NCI-H146 (cell line): ENCODE data around the gene ATP8B1.
"Not testable (repeated sequence)": the region's sequence is repeated elsewhere in the genome, so short reads cannot be mapped to it uniquely, and the experiment has no call there.

Experiments
- DNase-seq: peaks from one replicate; lab custom pipeline; 2025; lab: John Stamatoyannopoulos, UW

ATP8B1 gene

DNA sequence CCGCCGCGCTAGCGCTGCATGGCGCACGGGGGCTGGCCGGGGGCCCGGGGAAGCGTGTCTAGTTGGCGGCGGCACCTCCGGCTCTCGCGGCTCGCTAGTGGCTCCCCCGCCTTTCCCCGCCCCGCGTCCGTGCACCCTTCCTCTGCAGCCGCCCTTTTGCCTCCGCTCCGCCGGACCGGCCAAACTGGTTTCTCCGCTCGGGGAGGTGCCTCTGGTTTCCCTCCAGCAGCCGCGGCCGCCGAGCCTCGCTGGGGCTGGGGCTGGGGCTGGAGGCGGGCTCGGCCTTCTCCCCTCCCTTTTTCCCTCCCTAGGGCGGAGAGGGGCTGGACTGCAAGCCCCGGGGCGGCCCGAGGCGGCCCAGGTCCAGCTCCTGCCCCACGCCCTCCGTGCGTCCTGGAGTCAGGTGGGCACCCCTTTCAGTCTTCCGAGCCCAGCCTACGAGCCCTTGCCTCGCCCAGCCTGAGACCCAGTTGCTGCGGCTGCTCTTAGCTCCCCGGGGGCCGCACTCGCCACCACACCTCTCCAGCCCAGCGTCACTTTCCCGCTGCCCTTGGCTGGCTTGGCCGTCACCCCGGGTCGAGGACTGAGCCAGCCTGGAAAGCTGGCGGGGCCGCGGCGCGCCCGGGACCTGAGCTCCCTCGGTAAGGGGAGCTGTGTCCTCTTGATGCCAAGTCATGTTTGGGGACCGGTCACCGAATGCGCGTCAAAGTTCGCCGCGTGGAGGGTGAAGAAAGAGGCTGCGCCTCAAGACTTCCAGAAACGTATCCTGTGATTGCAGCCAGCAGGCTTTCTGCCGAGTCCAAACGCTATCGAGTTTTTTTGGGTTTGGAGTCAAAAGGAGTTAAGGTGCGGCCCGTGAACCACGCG lies at the start of gene ATP8B1:
Gene ATP8B1, minus strand, starts transcription at position 213 of the 867 bp plus-strand sequence. CDS start 71,508 bp downstream, outside the sequence.
- DNase-seq: peak; percentile 98

GRCh38 chr18:57850063-57850462 lies 46.9 kb upstream of the ATP8B1 start:
- DNase-seq: no peak

DNA sequence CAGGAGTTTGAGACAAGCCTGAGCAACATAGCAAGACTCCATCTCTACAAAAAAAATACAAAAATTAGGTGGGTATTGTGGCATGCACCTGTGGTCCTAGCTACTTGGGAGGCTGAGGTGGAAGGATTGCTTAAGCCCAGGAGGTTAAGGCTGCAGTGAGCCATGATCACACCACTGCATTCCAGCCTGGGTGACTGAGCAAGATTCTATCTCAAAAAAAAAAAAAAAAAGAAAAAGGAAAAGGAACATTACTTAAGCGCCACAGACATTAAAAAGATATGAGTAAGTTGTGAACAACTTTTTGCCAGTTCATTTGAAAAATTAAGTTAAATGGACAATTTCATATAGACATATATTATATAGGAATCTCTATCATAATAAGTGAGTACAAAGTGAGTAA lies 45.3 kb upstream of the ATP8B1 start:
- DNase-seq: not testable (repeated sequence)

GRCh38 chr18:57847431-57847830 lies 44.3 kb upstream of the ATP8B1 start:
- not testable (repeated sequence) for DNase-seq

- peak; percentile 79 for DNase-seq
Observed at GRCh38 chr18:57846258-57846657, 43.1 kb upstream of the ATP8B1 start.

- DNase-seq: no peak
Observed at GRCh38 chr18:57845605-57846074, 42.5 kb upstream of the ATP8B1 start.

DNA sequence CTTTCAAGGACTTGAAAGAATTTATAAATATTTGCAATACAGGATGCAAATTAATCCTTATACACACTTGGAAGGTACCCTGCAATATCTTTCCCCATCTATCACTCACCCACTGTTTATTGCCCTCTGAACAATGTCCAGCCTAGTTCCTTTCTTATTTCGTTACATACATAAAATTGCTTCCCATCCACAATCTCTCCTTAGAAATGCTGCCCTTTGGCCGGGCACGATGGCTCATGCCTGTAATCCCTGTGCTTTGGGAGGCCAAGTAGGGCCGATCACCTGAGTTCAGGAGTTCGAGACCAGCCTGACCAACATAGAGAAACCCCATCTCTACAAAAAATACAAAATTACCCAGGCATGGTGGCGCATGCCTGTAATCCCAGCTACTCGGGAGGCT lies 41.2 kb upstream of the ATP8B1 start:
- no peak for DNase-seq

GRCh38 chr18:57843386-57843785 lies 40.3 kb upstream of the ATP8B1 start:
- peak; percentile 83 for DNase-seq

DNA sequence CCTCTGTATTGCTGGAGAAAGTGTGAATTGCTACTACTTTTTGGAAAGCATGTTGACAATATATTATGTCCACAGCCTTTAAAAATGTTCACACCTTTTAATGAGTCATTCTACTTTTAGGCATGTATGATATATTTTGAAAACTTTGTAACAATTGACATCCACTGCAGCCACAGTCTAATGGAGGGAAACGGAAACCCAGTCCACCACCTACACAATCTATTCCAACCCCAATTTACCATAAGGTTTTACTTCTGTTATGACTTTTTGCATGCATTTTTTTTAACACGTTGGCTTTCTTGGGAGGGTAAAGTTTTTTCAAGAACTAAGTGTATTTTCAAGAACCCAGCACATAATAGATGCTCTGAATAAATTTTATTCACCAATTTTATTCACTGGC lies 38.5 kb upstream of the ATP8B1 start:
- DNase-seq: no peak

DNA sequence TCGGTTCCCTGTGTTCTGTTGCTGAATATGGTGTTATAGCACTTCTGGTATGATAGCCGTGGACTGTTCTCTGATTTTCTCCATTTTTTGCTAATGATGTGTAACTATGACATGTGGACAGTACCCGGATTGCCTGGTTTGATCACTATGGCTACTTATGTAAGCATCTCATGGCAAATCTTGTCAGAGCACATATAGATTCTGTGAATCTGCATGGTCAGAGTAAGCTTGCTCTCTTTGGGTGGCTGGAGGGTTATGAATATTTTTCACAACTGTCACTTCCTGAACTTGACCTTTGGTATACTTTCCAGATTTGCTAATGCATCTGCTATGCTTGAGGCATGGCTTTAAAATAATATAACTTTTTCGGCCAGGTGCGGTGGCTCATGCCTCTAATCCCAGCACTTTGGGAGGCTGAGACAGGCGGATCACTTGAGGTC lies 36.8 kb upstream of the ATP8B1 start:
- no peak for DNase-seq

DNA sequence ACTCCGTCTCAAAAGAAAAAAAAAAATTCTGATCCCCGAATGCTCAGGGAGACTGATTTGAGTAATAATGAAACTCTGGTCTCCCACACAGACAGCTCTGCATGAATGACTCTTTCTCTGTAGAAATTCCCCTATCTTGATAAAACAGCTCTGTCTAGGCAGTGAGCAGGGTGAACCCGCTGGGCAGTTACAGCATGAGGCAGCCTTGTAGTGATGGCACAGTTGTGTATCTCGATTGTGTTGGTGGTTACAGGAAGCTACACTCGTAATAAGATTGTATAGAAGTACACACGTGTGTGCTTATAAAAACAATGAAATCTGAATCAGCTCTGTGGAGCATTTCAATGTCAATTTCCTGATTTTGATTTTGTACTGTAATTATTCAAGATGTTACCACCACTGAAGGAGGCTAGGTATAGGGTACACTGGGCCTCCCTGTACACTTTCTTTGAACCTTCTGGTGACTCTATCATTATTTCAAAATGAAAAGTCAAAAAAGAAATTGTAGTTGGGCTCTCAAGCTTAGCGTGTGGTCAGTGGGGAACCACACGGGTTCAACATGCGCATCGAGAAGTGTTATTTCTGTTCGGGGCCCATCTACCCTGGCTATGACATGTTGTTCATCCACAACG lies 34.9 kb upstream of the ATP8B1 start:
- DNase-seq: no peak

GRCh38 chr18:57836557-57836956 lies 33.4 kb upstream of the ATP8B1 start:
- no peak for DNase-seq

GRCh38 chr18:57835904-57836303 lies 32.8 kb upstream of the ATP8B1 start:
- no peak for DNase-seq

- no peak for DNase-seq
Observed at GRCh38 chr18:57834616-57835015, 31.5 kb upstream of the ATP8B1 start.

GRCh38 chr18:57833441-57834101 lies 30.5 kb upstream of the ATP8B1 start:
- DNase-seq: peak; percentile 76

GRCh38 chr18:57832730-57833129 lies 29.6 kb upstream of the ATP8B1 start:
- no peak for DNase-seq

- DNase-seq: no peak
Observed at GRCh38 chr18:57831597-57832377, 28.7 kb upstream of the ATP8B1 start.

- DNase-seq: no peak
Observed at GRCh38 chr18:57827646-57828045, 24.5 kb upstream of the ATP8B1 start.

DNA sequence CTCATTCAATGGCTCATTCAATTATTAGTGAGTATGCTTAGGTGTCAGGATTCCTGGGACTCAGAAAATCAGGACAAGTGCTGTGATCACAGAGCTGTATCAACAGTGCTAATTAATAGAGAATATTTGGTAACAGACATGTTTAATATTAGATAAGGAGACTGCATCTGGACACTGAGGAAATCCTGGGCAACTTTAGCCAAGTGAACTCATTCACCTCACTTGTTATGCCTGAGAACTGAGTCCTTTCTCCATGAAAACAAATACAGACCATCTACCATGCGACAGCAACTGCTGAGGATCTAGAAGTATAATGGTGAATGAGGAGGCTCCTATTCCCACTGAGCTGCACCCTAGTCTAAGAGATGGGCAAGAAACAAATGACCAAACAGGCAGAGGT lies 23.1 kb upstream of the ATP8B1 start:
- no peak for DNase-seq

GRCh38 chr18:57820583-57820982 lies 17.5 kb upstream of the ATP8B1 start:
- peak; percentile 27 for DNase-seq

- DNase-seq: peak; percentile 92
Observed at GRCh38 chr18:57819671-57820460, 16.8 kb upstream of the ATP8B1 start.
